OCI-M1 (cell line): ENCODE results near the gene LINGO1.

ENCODE experiments used
- DNase-seq: peaks from one replicate; lab custom pipeline; 2025; lab: John Stamatoyannopoulos, UW

LINGO1 gene

GRCh38 chr15:77616072-77616471, 16.6 kb downstream of the LINGO1 start:
- DNase-seq, result no peak

GRCh38 chr15:77615472-77615871, 17.2 kb downstream of the LINGO1 start:
- DNase-seq, result no peak

GRCh38 chr15:77614251-77614806, 18.4 kb downstream of the LINGO1 start:
- DNase-seq, result no peak

- DNase-seq, result no peak
Measured at GRCh38 chr15:77613814-77614213, 18.9 kb downstream of the LINGO1 start.

- no peak for DNase-seq
Measured at GRCh38 chr15:77612958-77613601, 19.6 kb downstream of the LINGO1 start.

- no peak for DNase-seq
Measured at GRCh38 chr15:77611767-77612166, 20.9 kb downstream of the LINGO1 start.

GRCh38 chr15:77610731-77611130, 22.0 kb downstream of the LINGO1 start:
- no peak for DNase-seq

GRCh38 chr15:77609558-77609957, 23.2 kb downstream of the LINGO1 start:
- DNase-seq, result no peak

GRCh38 chr15:77608774-77609173, 23.9 kb downstream of the LINGO1 start:
- DNase-seq, result peak; percentile 47

GRCh38 chr15:77607894-77608261, 24.8 kb downstream of the LINGO1 start:
- peak; percentile 40 for DNase-seq

- peak; percentile 6 for DNase-seq
Measured at GRCh38 chr15:77607111-77607893, 25.4 kb downstream of the LINGO1 start.

GRCh38 chr15:77606142-77607034, 26.3 kb downstream of the LINGO1 start:
- DNase-seq, result no peak

GRCh38 chr15:77605547-77605946, 27.2 kb downstream of the LINGO1 start:
- DNase-seq, result no peak

- DNase-seq, result no peak
Measured at GRCh38 chr15:77604973-77605372, 27.7 kb downstream of the LINGO1 start.

- DNase-seq, result no peak
Measured at GRCh38 chr15:77603611-77604336, 28.9 kb downstream of the LINGO1 start.

GRCh38 chr15:77602800-77603199, 29.9 kb downstream of the LINGO1 start:
- no peak for DNase-seq

- peak; percentile 71 for DNase-seq
Measured at GRCh38 chr15:77599899-77600298, 32.8 kb downstream of the LINGO1 start.

GRCh38 chr15:77599357-77599756, 33.4 kb downstream of the LINGO1 start:
- no peak for DNase-seq

- no peak for DNase-seq
Measured at GRCh38 chr15:77598644-77599043, 34.1 kb downstream of the LINGO1 start.

- DNase-seq, result no peak
Measured at GRCh38 chr15:77597804-77598453, 34.8 kb downstream of the LINGO1 start.
